HS-5 (cell line): Measurements from ENCODE around the gene TRIM9.

ENCODE experiments used
- DNase-seq: peaks from one replicate; pipeline ENCODE4 v3.0.0-alpha.2; 2012; ENCODE audit warnings: low read depth

TRIM9 gene

DNA sequence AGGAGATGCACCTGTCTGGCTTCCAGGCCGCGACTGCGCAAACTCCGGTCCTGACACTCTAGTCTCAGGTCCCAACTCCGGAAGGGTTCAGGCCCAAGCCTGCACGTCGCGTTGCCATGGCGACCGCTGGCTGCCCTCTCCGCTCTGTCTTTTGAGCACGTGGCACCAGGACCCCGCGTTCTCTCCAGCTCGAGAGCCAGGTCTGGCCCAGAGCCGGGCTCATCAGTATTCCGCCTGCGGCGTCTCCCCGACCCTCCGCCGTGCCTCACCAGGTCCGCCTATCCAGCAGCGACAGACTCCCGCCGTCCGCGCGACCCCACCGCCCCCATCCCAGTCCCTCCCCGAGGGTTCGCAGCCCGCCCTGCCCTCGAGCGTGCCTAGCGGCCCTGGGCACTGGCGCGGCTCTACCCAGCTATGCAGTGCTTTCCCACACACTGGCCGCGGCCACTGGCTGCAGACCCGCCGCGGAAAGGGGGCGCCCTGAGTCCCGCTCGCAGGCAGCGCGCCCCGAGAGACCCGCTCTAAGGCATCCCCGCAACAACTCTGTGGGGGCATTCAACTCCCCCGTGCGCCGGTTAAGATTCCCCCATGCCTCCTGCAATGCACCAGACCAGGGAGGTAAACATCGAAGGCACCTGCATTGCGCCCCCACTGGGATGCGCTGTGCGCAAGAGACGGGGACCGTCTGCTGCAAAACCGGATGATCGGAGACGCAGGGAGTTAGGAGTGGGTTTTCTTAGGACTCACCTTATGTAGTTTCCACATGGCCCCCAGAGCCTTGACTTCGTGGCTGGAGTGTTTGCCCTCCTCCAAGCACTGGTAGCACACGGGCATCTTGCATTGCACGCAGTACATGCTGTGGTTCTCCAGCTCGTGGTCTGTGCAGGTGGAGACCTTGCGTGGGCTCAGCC is 1.3 kb downstream of the TRIM9 start:
- DNase-seq, result no peak

DNA sequence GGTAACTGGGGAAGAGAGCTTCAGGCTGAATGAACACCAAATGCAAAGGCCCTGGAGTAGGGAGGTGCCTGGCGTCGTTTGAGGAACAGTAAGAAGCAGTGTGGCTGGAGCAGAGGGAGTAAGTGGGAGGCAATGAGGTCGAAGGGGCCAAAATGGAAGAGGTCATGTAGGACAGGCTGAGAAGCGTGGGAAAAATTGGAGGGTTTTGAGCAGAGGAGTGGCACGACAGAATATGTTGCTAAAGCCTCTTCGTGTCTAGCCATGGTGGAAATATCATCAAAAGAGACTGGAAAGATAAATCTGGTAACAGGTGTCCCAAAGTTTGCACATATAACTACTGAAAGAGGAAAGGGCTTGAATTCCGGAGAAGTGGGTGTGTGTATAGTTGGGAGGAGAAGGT is 1.9 kb downstream of the TRIM9 start:
- DNase-seq, result no peak

GRCh38 chr14:51089278-51089677 is 5.6 kb downstream of the TRIM9 start:
- no peak for DNase-seq

DNA sequence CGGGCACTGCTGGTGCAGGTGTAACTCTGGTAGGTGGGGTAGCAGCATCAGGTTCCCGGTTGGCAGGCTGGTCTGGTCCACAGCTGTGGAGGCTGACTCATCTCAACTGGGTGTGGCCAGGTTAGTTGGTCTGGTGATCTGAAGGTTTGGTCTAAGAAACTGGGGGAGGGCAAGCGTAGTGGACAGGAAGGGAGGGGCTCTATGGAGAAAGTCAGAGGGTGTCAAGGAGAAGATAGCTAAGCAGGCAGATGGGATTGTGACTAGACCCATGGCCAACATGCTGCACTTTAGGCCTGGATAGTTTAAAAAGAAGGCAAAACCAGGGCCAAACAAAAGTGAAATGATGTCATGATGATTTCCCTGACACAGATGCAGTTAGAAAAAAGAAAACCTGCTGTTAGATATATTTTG is 7.9 kb downstream of the TRIM9 start:
- DNase-seq, result no peak

GRCh38 chr14:51086044-51086443 is 8.9 kb downstream of the TRIM9 start:
- DNase-seq, result no peak

GRCh38 chr14:51084962-51085361 is 9.9 kb downstream of the TRIM9 start:
- no peak for DNase-seq

DNA sequence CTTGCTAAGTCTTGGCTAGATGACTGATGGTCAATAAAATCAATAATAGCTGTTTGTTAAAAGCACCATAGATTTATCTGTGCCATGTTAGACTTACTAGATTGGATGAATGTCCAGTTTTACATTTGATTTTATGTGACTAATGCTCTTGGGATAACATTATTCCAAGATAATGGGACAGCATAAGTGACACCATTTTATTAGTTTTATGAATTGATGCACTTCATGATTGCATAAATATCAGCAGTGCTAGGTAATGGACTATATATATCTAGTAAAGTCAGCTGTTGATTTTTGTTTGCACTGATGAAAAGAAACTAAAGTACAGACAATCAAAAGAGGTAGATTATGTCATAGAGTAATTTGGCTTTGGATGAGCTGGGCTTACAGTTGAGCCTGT is 10.4 kb downstream of the TRIM9 start:
- DNase-seq, result no peak

DNA sequence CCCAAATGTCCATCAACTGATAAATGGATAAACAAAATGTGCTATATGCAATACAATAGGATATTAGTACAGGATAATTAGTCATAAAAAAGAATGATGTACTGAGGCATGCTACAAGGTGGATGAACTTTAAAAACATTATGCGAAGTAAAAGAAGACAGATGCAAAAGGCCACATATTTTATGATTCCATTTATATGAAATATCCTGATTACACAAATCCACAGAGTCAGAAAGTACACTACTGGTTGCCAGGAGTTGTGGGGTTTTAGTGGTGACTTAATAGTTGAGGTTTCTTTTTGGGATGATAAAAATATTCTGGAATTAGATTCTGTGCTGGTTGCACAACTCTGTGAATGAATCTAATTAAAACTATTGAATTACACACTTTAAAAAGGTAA is 12.6 kb downstream of the TRIM9 start:
- no peak for DNase-seq

DNA sequence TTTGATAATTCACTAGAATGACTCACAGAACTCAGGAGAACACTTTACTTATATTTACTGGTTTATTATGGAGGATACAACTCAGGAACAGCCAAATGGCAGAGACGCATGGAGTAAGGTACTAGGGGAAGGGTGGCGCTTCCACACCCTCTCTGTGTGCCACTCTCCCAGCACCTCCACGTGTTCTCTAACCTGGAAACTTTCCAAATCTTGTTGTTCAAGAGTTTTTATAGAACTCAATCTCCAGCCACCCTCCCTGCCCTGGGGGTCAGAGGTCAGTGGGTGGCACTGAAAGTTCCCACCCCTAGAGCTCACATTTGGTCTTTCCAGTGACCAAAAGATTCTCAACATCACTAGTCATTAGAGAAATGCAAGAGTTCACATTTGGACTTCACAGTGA is 13.2 kb downstream of the TRIM9 start:
- DNase-seq, result no peak

DNA sequence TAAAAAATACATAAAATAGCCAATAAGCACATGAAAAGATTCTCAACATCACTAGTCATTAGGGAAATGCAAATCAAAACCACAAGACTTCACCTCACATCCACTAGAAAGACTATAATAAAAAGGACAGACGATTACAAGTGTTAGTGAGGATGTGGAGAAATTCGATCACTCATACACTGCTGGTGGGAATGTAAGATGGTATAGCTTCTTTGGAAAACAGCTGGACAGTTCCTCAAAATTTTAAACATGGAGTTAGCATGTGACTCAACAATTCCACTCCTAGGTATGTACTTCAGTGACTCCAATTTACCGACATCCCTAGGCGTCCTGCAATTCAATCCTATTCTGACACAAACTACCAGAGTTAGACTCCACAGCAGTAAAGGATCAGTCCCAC is 13.7 kb downstream of the TRIM9 start:
- DNase-seq, result no peak

DNA sequence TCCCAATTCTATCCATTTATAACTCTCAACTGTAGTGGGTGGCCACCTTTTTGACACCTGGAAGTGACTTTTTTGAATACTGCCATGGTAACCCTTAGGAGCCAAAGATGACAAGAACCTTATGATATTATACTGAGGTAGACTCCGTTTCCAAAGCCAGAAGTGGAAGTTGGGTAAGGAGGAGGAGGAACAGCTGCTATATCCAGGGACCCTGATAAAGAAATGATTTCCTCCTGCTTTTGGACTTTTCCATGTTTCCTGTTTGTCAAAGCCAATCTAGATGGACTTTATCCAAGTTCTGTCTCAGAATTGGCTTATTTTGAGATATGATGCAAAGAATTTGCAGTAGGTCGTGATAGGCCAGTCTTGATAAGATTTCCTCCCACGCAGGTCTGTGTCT is 14.3 kb downstream of the TRIM9 start:
- DNase-seq, result no peak

DNA sequence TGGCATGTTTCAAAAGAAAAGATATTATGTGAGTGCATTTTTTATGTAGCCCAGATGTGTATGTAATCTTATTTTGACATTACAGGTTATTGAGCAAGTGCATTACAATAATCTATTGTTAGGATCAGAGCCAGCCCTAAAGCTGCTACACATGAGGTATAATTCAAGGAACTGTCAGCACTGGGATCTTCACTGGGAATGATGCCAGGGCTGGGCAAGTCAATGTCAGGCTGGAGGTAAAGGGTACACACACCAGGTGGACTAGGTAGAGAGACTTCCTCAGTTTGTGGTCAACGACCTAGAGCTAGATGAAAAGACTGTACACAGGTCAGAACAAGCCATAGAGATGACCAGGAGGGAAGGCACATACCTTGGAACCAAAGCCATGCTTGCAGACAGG is 15.4 kb downstream of the TRIM9 start:
- no peak for DNase-seq

GRCh38 chr14:51079085-51079484 is 15.8 kb downstream of the TRIM9 start:
- DNase-seq, result no peak

GRCh38 chr14:51074701-51075385 is 20.1 kb downstream of the TRIM9 start:
- DNase-seq, result no peak

GRCh38 chr14:51073731-51074130 is 21.2 kb downstream of the TRIM9 start:
- no peak for DNase-seq

DNA sequence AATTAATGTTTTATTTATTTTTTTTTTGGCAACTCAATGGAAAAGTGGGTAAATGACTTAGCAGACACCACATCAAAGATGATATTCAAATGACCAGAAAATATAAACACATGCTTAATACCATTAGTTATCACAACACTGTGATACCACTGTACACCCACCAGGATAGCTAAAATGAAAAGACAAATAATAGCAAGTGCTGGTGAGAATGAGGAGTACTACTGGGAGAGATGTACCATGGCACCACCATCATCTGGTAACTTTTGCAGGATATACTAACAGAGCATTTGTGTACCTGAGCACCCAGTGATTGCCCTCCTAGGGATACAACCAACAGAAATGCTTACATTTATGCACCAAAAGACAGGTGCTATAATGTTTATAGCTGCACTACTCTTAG is 21.9 kb downstream of the TRIM9 start:
- no peak for DNase-seq

DNA sequence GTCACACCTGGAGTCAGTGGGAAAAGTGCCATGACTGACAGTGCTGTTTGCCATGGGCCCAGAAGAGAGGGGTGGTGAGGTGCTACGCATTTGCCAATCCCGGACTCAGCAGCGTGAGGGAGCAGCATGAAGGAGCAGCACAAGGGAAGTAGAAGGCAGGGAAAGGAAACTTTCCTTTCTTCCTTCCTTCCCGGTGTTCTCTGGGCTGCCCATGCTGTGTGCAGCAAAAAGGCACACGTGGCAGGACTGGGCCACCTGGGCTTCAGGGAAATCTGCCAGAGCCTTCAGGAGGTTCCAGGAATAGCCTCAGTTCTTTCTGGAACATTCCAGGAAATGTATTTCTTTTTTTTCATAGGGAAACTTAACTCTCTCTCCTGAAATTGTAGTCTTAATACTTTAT is 23.0 kb downstream of the TRIM9 start:
- DNase-seq, result no peak

DNA sequence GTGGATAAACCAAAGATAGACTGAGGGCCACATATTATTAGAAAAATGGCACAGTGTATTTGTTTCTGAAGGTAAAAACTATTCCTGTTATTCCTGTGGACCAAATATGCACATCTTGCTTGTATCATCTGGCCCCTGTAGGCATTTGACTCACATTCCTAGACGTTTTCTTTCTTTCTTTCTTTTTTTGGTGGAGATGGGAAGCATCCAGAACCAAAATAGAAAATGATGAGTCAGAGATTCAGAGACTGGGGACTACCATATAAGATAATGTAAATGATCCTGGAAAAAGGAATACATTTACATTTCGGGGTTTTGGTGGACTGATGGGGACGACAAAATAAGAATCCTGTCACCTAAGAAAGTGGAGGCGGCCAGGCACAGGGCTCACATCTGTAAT is 24.2 kb downstream of the TRIM9 start:
- no peak for DNase-seq

DNA sequence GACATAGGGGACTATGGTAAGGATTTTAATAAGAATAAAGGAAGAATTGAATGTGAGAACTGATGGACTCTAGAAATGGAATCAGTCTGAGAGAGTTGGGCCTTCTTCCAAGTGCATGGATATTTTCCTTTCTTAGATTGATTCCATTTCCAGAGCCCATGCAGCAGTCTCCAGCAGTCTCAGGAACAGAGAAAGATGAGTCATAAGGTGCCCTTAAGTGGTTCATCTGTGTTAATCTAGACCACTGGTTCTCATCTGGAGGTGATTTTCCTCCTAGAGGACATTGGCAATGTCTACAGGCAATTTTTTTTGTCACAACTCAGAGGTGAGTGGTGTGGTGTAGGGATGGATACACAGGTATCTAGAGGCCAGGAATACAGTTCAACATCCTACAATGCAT is 25.9 kb downstream of the TRIM9 start:
- DNase-seq, result no peak

DNA sequence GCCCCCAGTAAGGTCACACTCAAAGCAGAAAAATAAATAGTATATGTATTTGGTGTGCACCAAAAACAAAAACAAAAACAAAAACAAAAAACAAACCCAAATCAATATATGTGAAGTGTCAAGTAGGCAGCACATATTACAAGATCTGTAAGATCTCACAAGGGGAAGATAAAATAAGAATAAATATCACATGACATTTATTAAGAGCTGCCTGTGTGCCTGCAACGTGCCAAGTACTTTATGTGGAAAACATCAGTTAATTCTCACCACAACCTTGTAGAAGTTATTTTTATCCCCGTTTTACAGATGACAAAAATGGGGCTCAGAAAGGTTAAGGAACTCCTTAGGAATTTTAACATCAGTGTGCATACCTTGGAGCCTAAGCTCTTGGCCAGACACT is 26.6 kb downstream of the TRIM9 start:
- DNase-seq, result no peak

DNA sequence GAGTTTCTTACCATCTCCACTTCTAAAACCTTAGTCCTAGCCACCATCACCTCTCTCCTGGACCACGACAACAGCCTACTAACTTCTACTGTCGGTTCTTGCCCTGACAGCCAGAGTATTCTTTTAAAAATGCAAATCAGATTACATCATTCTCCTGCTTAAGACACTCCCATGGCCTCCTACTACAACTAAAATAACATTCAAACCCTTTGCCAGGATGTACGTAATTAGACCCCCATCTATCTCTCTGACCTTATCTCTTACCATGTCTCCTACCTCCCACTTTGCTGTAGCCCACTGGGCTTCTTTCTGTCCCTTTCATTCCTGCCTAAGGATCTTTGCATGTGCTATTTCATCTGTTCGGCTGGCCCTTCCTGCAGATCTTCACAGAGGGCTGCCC is 27.6 kb downstream of the TRIM9 start:
- no peak for DNase-seq

DNA sequence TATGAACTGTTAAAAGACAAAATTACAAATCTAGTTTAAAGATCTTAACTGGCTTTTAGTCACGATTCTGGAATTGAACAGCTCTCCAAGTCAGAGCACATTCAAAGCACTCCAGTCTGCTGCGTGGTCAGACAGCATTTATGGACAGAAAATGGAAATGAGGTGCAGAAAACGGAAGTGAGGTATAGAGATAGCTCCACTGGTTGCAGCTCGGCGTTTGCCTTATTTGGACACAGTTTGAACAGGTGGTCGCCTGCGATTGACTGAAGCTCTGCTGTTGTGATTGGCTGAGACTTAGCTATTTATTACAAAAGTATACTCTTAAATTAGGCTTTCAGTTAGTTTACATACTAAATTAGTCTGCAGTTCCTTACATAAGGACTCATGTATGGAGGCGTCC is 28.3 kb downstream of the TRIM9 start:
- DNase-seq, result no peak

GRCh38 chr14:51059032-51059431 is 35.9 kb downstream of the TRIM9 start:
- no peak for DNase-seq

DNA sequence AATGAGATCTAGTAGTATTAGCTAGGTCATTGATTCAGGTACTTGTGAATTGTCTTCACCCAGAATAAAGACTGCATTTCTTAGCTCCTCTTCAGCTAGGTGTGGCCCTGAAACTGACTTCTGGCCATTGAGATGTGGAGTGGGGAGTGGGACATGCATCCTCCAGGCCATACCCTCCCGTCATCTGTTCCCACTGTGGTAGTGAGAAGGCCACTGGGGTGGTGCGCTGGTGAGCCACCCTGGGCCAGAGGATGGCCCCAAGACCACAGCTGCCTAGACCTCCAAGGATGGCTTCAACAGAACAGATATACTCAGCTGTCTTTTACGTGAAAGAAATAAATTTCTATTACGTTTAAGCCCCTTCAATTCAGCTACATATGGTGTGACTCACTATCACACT is 36.5 kb downstream of the TRIM9 start:
- DNase-seq, result no peak
